ENCODE data around the gene KATNA1. TPM values are rescaled to one million over a fixed set of nuclear protein-coding genes. Genes with fewer than 3 reads are reported as not detected.

KATNA1 gene
- total RNA-seq = 26.7 TPM in 2 replicates

DNA sequence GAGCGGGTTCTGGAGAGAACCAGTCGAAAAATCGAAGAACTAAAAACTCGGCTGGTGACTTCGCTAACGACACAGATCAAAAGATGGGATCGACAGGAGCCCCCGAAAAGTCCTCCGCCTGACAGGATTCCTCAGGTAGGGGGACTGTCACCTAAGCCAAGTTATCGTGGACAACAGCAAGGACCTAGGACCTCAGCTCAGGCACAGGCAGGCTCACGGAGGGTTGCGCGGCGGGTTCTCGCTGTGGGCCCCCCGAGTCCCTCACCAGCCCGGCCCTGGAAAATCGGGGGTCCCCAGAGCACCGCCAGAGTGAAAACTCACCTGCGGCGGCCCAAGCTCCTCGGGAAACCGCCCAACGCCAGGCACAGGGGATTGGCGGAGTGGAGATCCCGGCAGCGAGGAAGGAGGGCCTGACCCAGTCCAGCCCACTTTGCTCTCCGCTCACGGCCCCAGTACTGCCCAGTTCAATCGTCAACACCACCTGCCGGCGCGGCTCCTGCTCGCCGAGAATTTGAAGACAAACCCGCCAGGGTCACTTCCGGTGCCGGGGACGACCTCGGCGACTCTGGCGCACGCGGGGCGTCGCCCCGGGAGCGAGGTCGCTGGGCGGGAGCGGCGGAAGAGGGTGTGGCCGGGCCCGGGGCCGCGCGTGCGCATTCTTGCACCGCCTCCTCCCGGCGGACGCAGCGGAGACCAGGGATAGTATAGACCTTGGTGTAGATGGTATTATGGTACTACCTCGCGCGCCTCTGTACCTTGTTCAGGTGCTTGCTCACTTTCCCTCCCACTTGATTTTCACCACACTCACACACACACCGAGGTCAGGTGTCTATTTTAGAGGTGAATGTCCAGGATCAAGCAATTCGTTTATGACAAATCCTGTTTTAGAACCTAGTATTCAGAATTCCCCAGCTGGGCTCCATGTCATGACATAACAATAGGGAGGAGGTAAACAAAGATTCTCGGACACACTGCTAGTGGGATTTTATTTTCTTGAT, at the start of gene KATNA1:
Gene KATNA1 (minus strand): TSS at position 567 of the 998 bp plus-strand sequence. CDS start 10,167 bp downstream, outside the sequence.

DNA sequence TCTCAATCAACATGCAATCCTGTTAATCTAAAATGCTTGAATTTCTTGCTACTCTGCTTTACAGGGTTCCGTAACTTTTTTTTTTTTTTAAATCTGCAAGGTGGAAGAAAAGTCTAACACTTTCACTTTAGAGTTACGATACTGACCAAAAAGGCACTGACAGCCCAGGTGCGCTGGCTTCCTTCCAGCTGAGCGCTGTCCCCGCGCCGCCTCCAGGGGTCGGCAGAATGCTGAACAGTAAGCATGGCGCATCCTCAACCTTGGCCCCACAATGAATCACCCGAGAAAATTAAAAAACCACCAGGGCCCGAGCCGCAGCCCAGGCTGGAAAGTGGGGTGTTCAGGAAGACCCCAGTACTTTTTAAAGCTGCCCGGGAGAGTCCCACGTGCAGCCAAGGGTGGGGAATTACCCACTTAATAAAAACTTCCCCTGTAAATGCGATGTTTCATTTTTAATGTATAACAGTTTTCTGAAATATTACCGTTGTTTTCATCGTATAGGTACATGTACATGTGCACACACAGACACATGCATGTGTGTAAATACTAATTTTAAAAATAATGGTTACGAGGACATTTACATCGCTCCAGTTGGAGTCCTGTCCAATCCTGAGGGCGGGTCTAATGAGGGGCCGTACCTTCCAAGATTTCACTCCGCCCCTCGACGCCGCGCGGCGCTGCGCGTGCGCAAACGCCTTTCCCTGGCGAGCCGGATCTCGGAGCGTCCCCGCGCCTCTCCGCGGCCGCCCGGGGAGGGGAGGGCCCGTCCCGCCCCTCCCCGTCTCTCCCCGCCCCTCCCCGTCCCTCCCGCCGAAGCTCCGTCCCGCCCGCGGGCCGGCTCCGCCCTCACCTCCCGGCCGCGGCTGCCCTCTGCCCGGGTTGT, 82.7 kb downstream of the KATNA1 start, which contains the start of gene GINM1:
Gene GINM1 (plus strand): TSS at position 849 of the 883 bp plus-strand sequence. CDS start 40 bp downstream, outside the sequence.

DNA sequence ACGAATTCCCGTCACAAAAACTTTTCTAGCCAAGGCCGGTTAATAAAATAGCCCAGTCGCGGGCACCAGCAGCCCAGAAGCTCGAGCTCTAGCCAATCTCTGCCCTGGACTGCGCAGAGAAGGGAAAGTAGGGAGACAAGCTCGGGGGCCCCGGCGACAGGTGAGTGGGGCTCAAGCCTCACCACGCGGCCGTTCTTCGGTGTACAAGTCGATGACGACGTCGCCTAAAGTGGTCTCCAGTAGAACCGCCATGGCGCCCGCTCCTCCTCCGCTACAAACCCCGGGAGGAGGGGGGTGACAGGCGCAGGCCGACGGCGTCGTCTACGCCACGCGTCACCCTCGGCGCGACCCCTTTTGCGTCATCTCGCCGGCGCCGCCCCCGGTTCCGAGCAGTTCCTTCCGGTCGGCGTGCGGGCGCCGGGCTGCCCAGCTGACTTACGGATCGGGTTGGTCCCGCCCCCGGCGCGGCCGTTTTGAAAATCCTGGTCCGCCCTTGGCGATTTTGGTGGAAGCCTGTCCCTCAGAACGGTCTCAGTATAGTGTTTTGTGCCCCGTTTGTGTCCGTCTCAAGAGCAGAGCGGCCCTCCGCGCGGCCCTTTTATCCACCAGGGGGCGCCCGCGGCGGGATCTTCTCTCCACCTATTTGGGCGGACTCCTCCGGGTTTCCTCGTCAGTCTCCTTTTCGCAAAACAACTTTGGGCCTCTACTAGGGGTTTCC, 102.6 kb downstream of the KATNA1 start, which contains the start of gene PPIL4:
Gene PPIL4 (minus strand): TSS at position 290 of the 718 bp plus-strand sequence. CDS start 38 bp downstream, at position 252.

Other genes starting within 250 kb of the KATNA1 start
- gene SUMO4, start 248.5 kb downstream of the KATNA1 start, total RNA-seq = 1.1 and 1.8 TPM in 2 replicates
- gene ZC3H12D, start 163.7 kb downstream of the KATNA1 start, total RNA-seq = under 0.01 TPM in 2 replicates
- 25.3 and 25.4 TPM in 2 replicates for gene PPIL4, start 102.7 kb downstream of the KATNA1 start, total RNA-seq
- gene GINM1, start 82.3 kb downstream of the KATNA1 start, total RNA-seq = 29.0 and 52.3 TPM in 2 replicates
- 6.2 and 8.9 TPM in 2 replicates for gene LATS1, start 69.4 kb upstream of the KATNA1 start, total RNA-seq
- gene NUP43, start 97.8 kb upstream of the KATNA1 start, total RNA-seq = 20.6 and 23.7 TPM in 2 replicates
- gene PCMT1, start 101.0 kb upstream of the KATNA1 start, total RNA-seq = 103 and 120 TPM in 2 replicates
- 6.8 and 32.0 TPM in 2 replicates for gene LRP11, start 215.6 kb upstream of the KATNA1 start, total RNA-seq
- under 0.01 and 0.09 TPM in 2 replicates for gene RAET1E, start 249.4 kb upstream of the KATNA1 start, total RNA-seq

Measured in endothelial cell of coronary artery (primary cell).